ENCODE measurements around the gene TCEAL9.
A peak's percentile ranks its signal among the peaks of the same experiment; 100 is the strongest.

GRCh38 chrX:103376118-103376978 lies 20.0 kb downstream of the TCEAL9 start, which contains the start of gene BEX3:
- TF ChIP-seq, protein P1, sequence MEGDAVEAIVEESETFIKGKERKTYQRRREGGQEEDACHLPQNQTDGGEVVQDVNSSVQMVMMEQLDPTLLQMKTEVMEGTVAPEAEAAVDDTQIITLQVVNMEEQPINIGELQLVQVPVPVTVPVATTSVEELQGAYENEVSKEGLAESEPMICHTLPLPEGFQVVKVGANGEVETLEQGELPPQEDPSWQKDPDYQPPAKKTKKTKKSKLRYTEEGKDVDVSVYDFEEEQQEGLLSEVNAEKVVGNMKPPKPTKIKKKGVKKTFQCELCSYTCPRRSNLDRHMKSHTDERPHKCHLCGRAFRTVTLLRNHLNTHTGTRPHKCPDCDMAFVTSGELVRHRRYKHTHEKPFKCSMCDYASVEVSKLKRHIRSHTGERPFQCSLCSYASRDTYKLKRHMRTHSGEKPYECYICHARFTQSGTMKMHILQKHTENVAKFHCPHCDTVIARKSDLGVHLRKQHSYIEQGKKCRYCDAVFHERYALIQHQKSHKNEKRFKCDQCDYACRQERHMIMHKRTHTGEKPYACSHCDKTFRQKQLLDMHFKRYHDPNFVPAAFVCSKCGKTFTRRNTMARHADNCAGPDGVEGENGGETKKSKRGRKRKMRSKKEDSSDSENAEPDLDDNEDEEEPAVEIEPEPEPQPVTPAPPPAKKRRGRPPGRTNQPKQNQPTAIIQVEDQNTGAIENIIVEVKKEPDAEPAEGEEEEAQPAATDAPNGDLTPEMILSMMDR (IDR thresholded peaks at IDR 0.05): no peak
- TF ChIP-seq POLR2AphosphoS5 (IDR thresholded peaks at IDR 0.05) (peak; percentile 58 to 72 (median 65)), POLR2A (IDR thresholded peaks at IDR 0.05) (peak; percentile 54), EP300 (IDR thresholded peaks at IDR 0.05; ENCODE audit: low read depth) (no peak)

Measured in transverse colon (tissue), 4 donors.